Psoas muscle (tissue), 8 donors: Measurements from ENCODE around the gene TNS2. TPM values are rescaled to one million over a fixed set of nuclear protein-coding genes. Genes with fewer than 3 reads are reported as not detected.
A peak's percentile ranks its signal among the peaks of the same experiment; 100 is the strongest.

Experiments
- ATAC-seq, 4 donors: fragments of 200-7000 bp; cut with Tn5 transposase; one replicate each; pipeline ENCODE4 v1.9.1; 2020; ENCODE audit warnings: moderate library complexity in 3 of 4, mild to moderate bottlenecking in 2 of 4
- DNase-seq, 2 donors: peaks; one replicate each; pipeline ENCODE4 v3.0.0-alpha.2; 2020
- H3K27ac ChIP-seq: fragments of 200-600 bp; one replicate; pipeline ENCODE4 v1.8.0; 2022
- H3K27me3 ChIP-seq, 3 donors: fragments of 200-600 bp in 1 of 3; one replicate each; pipeline versions ENCODE4 v1.6.1 to v1.8.0; 2013 to 2022; ENCODE audit warnings: low read length in 2 of 3, mild to moderate bottlenecking in 2 of 3, moderate library complexity in 1 of 3; ENCODE audit not compliant: insufficient read depth in 3 of 3
- H3K36me3 ChIP-seq, 2 donors: fragments of 200-600 bp in 1 of 2; one replicate each; pipeline versions ENCODE4 v1.6.1 to v1.8.0; 2013 to 2022; ENCODE audit warnings: low read depth in 1 of 2, mild to moderate bottlenecking in 1 of 2, moderate library complexity in 1 of 2; ENCODE audit not compliant: insufficient read depth in 1 of 2
- H3K4me1 ChIP-seq: fragments of 200-600 bp; one replicate; pipeline ENCODE4 v1.8.0; 2022
- H3K4me3 ChIP-seq: fragments of 200-600 bp; one replicate; pipeline ENCODE4 v1.8.0; 2022; ENCODE audit warnings: mild to moderate bottlenecking
- H3K9me3 ChIP-seq: fragments of 200-600 bp; one replicate; pipeline ENCODE4 v1.8.0; 2022
- CTCF ChIP-seq: fragments of 200-600 bp; IDR thresholded peaks from one replicate; pipeline ENCODE4 v1.8.0; 2022; ENCODE audit warnings: antibody characterized with exemption
- WGBS, 3 donors: extraction: QIAGEN DNeasy Blood & Tissue Kit; methylation state at CpG; one replicate each; pipeline versions ENCODE4 v1.1.6 to v1.1.7; 2013; 5-methylcytosine and 5-hydroxymethylcytosine counted together
- intact Hi-C, 2 donors: fragments of 100-400 bp; cut with DNase I; formaldehyde crosslinking; loops; one replicate each; pipeline versions ENCODE4 v1.11.0 to v1.14.2; 2022
- polyA plus RNA-seq, 3 donors: library from polyadenylated mRNA; stranded (reverse); fragments of 200-250 nt; gene quantifications; one replicate each; pipeline ENCODE4 v1.2.3, GENCODE V29; 2013
- total RNA-seq, 4 donors: library from RNA; stranded (reverse); fragmentation: NEBNext Ultra II Directional in 2 of 4; extraction: Animal tissue kit (Norgen Biotek cat#: 25700) in 2 of 4; gene quantifications; one replicate each; pipeline versions ENCODE4 v1.2.1 to v1.2.4, GENCODE V29; 2021 to 2023
- donor health status: healthy with polysubstance abuse.
- donor health status: DM: no; HTN: no; CAD: no; lungs with moderate emphysema.
- donor health status: Bipolar disorder and iron deficiency.
- donor health status: healthy.
- donor health status: DM: yes; HTN: yes; CAD: no.
- donor health status: DM: no; HTN: no; CAD: no.
- donor health status: DM: no; HTN: no; CAD: no.
- donor health status: DM: yes; HTN: yes; CAD: no.

Gene TNS2
- total and polyA plus RNA-seq, 7 donors = 37.7 to 132 (median 48.9) TPM

- Histone ChIP-seq H3K9me3 (no peaks in the 10 kb centered on the region), H3K27me3 (no peaks in the 10 kb centered on the region), H3K27ac (peak overlapping the region; percentile 98), H3K4me1 (peaks cover 38% of the 10 kb centered on the region), H3K36me3 (peaks cover 0 to 11% of the 10 kb centered on the region in 2 donors), H3K4me3 (peak overlapping the region; percentile 84)
- peak in 3 of 4 donors; percentile 14 to 25 (median 15) for ATAC-seq
- intact Hi-C loops = loop anchor here in 1 of 2 donors (5.0 kb wide), 1 partner anchor 39 kb away; the partner anchor contains the start of gene EIF4B
- peak; percentile 90 to 94 for DNase-seq
- no peak for TF ChIP-seq CTCF
- 0 to 1% (median 0%) methylated on average over 23 to 32 of the region's 44 CpGs for WGBS, 3 donors
Measured at GRCh38 chr12:53046655-53047220, 3.1 kb upstream of the TNS2 start.

DNA sequence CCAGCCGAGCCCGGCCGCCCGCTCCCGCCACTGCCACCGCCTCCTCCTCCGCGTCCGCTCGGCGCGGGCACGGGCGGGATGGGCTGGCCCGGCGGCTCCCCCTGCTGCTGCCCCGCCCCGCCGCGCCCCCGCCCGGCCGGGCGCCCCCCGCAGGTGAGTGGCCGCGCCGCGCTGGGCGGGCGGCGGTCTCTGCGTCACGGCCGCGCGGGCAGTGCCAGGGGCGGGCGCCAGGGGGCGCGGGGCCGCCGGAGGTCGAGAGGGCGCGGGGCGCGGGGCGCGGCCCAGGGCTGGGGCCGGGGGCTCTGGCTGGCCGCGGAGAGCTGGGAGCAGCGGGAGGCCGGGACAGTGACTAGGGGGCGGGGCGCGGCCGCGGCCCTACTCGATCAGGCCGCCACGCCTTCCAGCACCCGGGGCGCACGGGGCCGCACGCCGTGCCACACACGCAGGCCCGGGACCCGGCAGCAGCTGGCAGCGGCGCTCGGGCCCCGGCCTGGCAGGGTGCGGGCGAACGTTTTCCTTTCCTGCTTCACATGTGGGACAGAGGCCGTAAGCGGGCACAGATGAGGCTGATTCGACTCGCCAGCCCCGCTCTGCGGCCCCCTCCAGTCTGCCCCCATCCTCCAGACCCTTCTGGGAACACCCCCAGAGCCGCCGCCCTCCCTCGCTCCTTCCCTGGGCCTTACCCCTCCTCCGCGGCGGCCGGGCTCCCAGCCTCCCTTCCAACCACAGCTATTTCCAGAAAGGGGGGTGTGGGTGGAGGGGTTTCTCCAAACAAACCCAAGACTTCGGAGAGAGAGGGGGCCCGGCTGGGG is 2.4 kb upstream of the TNS2 start:
- 0 to 1% (median 0%) methylated on average over 12 to 66 of the region's 94 CpGs for WGBS, 3 donors
- peaks cover 45% of the 10 kb centered on the region for H3K4me1 ChIP-seq
- no peaks in the 10 kb centered on the region for H3K9me3 ChIP-seq
- H3K4me3 ChIP-seq = peak overlapping the region; percentile 86
- H3K27me3 ChIP-seq = no peaks in the 10 kb centered on the region
- H3K36me3 ChIP-seq = peaks cover 0 to 4% of the 10 kb centered on the region in 2 donors
- peak; percentile 48 for TF ChIP-seq CTCF
- ATAC-seq = peak; percentile 19 to 46 (median 28)
- intact Hi-C loops = loop anchor here in 1 of 2 donors (5.0 kb wide), 1 partner anchor 40 kb away; the partner anchor contains the start of gene EIF4B
- DNase-seq = peak; percentile 88 to 91
- H3K27ac ChIP-seq = peak overlapping the region; percentile 98

- no peaks in the 10 kb centered on the region for H3K9me3 ChIP-seq
- peak overlapping the region; percentile 86 for H3K4me3 ChIP-seq
- H3K36me3 ChIP-seq = no peaks in the 10 kb centered on the region
- peak overlapping the region; percentile 97 for H3K27ac ChIP-seq
- peaks cover 53% of the 10 kb centered on the region for H3K4me1 ChIP-seq
- peak; percentile 27 for TF ChIP-seq CTCF
- DNase-seq = peak; percentile 83 to 93
- peak; percentile 54 to 63 (median 58) for ATAC-seq
- intact Hi-C loops = loop anchor here in 1 of 2 donors (5.0 kb wide), 1 partner anchor 41 kb away; the partner anchor contains the start of gene EIF4B
- H3K27me3 ChIP-seq = no peaks in the 10 kb centered on the region
- 4 to 10% (median 7%) methylated on average over 9 to 10 of the region's 10 CpGs for WGBS, 3 donors
Measured at GRCh38 chr12:53048033-53048779, 1.7 kb upstream of the TNS2 start.

DNA sequence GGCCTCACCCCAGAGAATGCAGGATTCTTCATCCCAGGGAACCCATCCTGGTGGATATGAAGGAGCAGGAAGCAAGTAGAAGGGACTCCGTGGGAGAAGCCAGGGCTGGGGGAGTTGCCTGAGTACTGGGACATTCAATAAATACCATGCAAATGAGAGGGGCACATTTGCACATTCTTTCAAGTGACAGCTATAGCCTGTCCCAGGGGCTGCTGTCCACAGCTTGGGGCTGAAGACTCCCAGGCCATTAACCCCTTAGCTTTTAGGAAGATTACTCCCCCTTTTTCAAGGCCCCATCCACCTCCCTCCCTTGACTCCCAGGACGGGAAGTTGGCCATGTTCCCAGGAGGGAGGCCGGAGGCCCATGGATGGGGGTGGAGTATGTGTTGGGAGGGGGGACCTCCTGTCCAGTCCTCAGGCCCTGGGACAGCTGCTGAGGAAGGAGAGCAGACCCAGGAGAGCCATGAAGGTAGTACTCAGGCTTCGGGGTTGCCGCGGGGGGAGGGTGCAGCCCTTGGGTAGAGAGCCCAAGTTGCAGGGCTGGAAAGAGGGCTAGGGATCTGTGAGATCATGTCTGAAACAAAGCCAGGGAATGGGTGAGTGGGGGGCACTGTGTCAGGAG is 974 bp upstream of the TNS2 start:
- H3K27me3 ChIP-seq = no peaks in the 10 kb centered on the region
- peak overlapping the region; percentile 97 for H3K27ac ChIP-seq
- no peak for TF ChIP-seq CTCF
- 9 to 11% (median 10%) methylated on average over 6 of the region's 6 CpGs for WGBS, 3 donors
- peak overlapping the region; percentile 86 for H3K4me3 ChIP-seq
- DNase-seq = peak; percentile 81 to 87
- peaks cover 60% of the 10 kb centered on the region for H3K4me1 ChIP-seq
- peaks cover 0 to 3% of the 10 kb centered on the region in 2 donors for H3K36me3 ChIP-seq
- intact Hi-C loops = loop anchor here in 1 of 2 donors (5.0 kb wide), 1 partner anchor 42 kb away; the partner anchor contains the start of gene EIF4B
- H3K9me3 ChIP-seq = no peaks in the 10 kb centered on the region
- ATAC-seq = no peak
